Body of pancreas (tissue), 4 donors: ENCODE data around the gene KDR. TPM values are rescaled to one million over a fixed set of nuclear protein-coding genes. Genes with fewer than 3 reads are reported as not detected.

Experiments used
- ATAC-seq: fragments of 150-250 bp; one replicate; pipeline ENCODE4 v1.9.1; 2016
- DNase-seq, 4 donors: peaks; one replicate each; pipeline ENCODE4 v3.0.0-alpha.2; 2019
- H3K27ac ChIP-seq, 4 donors: fragments of 200-600 bp; sonication (generic); 1 replicate in 3 of 4; 2 replicates in 1 of 4; pipeline versions ENCODE4 v1.5.1 to v1.6.1; 2016 to 2019; ENCODE audit warnings: mild to moderate bottlenecking in 1 of 4, mixed read lengths in 1 of 4, moderate library complexity in 1 of 4
- H3K27me3 ChIP-seq, 2 donors: fragments of 200-600 bp; sonication (generic); one replicate each; pipeline ENCODE4 v1.6.0; 2016; ENCODE audit warnings: mild to moderate bottlenecking in 1 of 2
- H3K36me3 ChIP-seq, 2 donors: fragments of 200-600 bp; sonication (generic); replicated peaks in 1 of 2; 2 replicates each; pipeline ENCODE4 v1.5.1; 2016; ENCODE audit warnings: low read depth in 2 of 2; ENCODE audit not compliant: insufficient read depth in 1 of 2
- H3K4me1 ChIP-seq: fragments of 200-600 bp; sonication (generic); one replicate; pipeline ENCODE4 v1.6.0; 2016
- H3K4me3 ChIP-seq, 2 donors: fragments of 200-600 bp; sonication (generic); 1 replicate in 1 of 2; 2 replicates in 1 of 2; pipeline ENCODE4 v1.5.1; 2016 to 2019
- H3K9me3 ChIP-seq, 3 donors: fragments of 200-600 bp; sonication (generic); 1 replicate in 2 of 3; 2 replicates in 1 of 3; pipeline ENCODE4 v1.5.1; 2016
- POLR2A ChIP-seq, 3 donors: fragments of 450-650 bp; IDR thresholded peaks; one replicate each; pipeline ENCODE4 v1.6.1; 2016; ENCODE audit warnings: antibody characterized with exemption in 3 of 3, mild to moderate bottlenecking in 2 of 3
- WGBS, 2 donors: methylation state at CpG; one replicate each; pipeline ENCODE4 v1.1.5; 2017; 5-methylcytosine and 5-hydroxymethylcytosine counted together
- intact Hi-C: fragments of 100-400 bp; cut with DNase I; formaldehyde crosslinking; loops from one replicate; pipeline ENCODE4 v1.15.1; 2023
- total RNA-seq, 2 donors: library from RNA; depleted of rRNA; stranded (reverse); fragments of >200 nt; gene quantifications; one replicate each; pipeline ENCODE4 v1.1.0, GENCODE V29; 2016
- TF ChIP-seq, protein P1 (sequence below), 7 experiments: fragments of 450-650 bp in 4 of 7; fragments of 200-600 bp in 3 of 7; sonication (generic) in 3 of 7; IDR thresholded peaks; one replicate each; pipeline ENCODE4 v1.5.1; 2016 to 2019; ENCODE audit warnings: antibody characterized with exemption in 7 of 7

Gene KDR
- total RNA-seq, 2 donors from 2014 or later: 12.9 to 14.5 TPM

- WGBS, 2 donors: 46 to 68% methylated on average over 6 of the region's 6 CpGs
- no peaks in the 10 kb centered on the region for H3K4me1 ChIP-seq
- no peaks in the 10 kb centered on the region for H3K27me3 ChIP-seq
- H3K9me3 ChIP-seq: no peaks in the 10 kb centered on the region
- TF ChIP-seq, protein P1, sequence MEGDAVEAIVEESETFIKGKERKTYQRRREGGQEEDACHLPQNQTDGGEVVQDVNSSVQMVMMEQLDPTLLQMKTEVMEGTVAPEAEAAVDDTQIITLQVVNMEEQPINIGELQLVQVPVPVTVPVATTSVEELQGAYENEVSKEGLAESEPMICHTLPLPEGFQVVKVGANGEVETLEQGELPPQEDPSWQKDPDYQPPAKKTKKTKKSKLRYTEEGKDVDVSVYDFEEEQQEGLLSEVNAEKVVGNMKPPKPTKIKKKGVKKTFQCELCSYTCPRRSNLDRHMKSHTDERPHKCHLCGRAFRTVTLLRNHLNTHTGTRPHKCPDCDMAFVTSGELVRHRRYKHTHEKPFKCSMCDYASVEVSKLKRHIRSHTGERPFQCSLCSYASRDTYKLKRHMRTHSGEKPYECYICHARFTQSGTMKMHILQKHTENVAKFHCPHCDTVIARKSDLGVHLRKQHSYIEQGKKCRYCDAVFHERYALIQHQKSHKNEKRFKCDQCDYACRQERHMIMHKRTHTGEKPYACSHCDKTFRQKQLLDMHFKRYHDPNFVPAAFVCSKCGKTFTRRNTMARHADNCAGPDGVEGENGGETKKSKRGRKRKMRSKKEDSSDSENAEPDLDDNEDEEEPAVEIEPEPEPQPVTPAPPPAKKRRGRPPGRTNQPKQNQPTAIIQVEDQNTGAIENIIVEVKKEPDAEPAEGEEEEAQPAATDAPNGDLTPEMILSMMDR (IDR thresholded peaks at IDR 0.05): no peak
- no peak for TF ChIP-seq POLR2A (IDR thresholded peaks at IDR 0.05)
- no peak for ATAC-seq
- intact Hi-C loops: no loop called here
- H3K4me3 ChIP-seq: no peak overlapping the region
- no peaks in the 10 kb centered on the region for H3K36me3 ChIP-seq
- H3K27ac ChIP-seq: no peak overlapping the region
- no peak for DNase-seq
Observed at GRCh38 chr4:55066018-55066417, 59.4 kb downstream of the KDR start.

GRCh38 chr4:55055529-55055928 lies 69.9 kb downstream of the KDR start:
- Histone ChIP-seq H3K27ac (no peak overlapping the region), H3K27me3 (no peaks in the 10 kb centered on the region), H3K4me3 (no peak overlapping the region), H3K4me1 (no peaks in the 10 kb centered on the region), H3K36me3 (no peaks in the 10 kb centered on the region), H3K9me3 (no peaks in the 10 kb centered on the region)
- DNase-seq (no peak), ATAC-seq (no peak)
- 55 to 59% methylated on average over 4 of the region's 4 CpGs for WGBS, 2 donors
- intact Hi-C loops: no loop called here
- TF ChIP-seq POLR2A (IDR thresholded peaks at IDR 0.05): no peak
- TF ChIP-seq, protein P1 (IDR thresholded peaks at IDR 0.05): no peak

DNA sequence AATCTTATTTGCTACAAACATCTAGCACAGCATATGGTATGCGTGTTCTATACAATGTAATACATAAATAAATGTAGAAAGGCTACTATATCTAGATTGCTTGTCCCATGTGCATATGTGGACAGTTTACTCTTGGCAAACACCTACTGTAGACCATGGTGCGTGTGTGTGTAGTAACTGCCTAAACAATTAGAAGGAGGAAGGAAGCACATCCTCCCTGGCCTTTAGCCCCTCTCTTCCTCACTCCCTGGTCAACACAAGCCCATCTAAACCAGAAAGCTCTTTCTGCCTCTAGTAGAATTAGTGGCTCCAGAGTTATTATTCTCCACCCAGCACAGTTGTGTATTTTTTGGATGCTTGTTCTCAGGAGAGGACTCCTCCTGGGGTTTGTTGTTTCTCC lies 73.9 kb downstream of the KDR start:
- ATAC-seq (no peak), DNase-seq (no peak)
- intact Hi-C loops: no loop called here

GRCh38 chr4:55050418-55050950 lies 74.9 kb downstream of the KDR start:
- Histone ChIP-seq H3K36me3 (no peaks in the 10 kb centered on the region), H3K9me3 (no peaks in the 10 kb centered on the region), H3K4me3 (no peak overlapping the region), H3K27me3 (no peaks in the 10 kb centered on the region), H3K27ac (no peak overlapping the region), H3K4me1 (no peaks in the 10 kb centered on the region)
- no peak for TF ChIP-seq POLR2A (IDR thresholded peaks at IDR 0.05)
- TF ChIP-seq, protein P1 (IDR thresholded peaks at IDR 0.05): no peak
- no peak for ATAC-seq
- intact Hi-C loops: no loop called here
- DNase-seq: no peak
- 41 to 53% methylated on average over 1 of the region's 1 CpG for WGBS, 2 donors

More for the DNA sequence above, 73.9 kb downstream of the KDR start:
- TF ChIP-seq, protein P1 (IDR thresholded peaks at IDR 0.05): no peak
- TF ChIP-seq POLR2A (IDR thresholded peaks at IDR 0.05): no peak
- no peaks in the 10 kb centered on the region for H3K9me3 ChIP-seq
- no peaks in the 10 kb centered on the region for H3K4me1 ChIP-seq
- no peak overlapping the region for H3K4me3 ChIP-seq
- H3K27ac ChIP-seq: no peak overlapping the region
- no peaks in the 10 kb centered on the region for H3K36me3 ChIP-seq
- no peaks in the 10 kb centered on the region for H3K27me3 ChIP-seq
- WGBS, 2 donors: 55 to 62% methylated on average over 2 of the region's 2 CpGs
